Keratinocyte (primary cell): Measurements from ENCODE around the gene FANCD2.
"Not testable (repeated sequence)": the region's sequence is repeated elsewhere in the genome, so short reads cannot be mapped to it uniquely, and the experiment has no call there.

Experiments
- EZH2 ChIP-seq: IDR thresholded peaks from one replicate; pipeline ENCODE4 v1.6.1; 2012; ENCODE audit warnings: inconsistent platforms, mild to moderate bottlenecking, low read length, moderate library complexity
- TF ChIP-seq, protein P1 (sequence below), 3 experiments: IDR thresholded peaks in 1 of 3; conservative IDR thresholded peaks in 1 of 3; optimal IDR thresholded peaks in 1 of 3; 2 replicates in 2 of 3; 3 replicates in 1 of 3; pipeline versions ENCODE3 to v1.5.1; 2011; ENCODE audit warnings: low read length in 3 of 3, mild to moderate bottlenecking in 3 of 3, moderate library complexity in 2 of 3, control low read depth in 1 of 3, inconsistent platforms in 1 of 3; ENCODE audit not compliant: insufficient read depth in 2 of 3; ENCODE audit errors: extremely low read depth in 1 of 3

DNA sequence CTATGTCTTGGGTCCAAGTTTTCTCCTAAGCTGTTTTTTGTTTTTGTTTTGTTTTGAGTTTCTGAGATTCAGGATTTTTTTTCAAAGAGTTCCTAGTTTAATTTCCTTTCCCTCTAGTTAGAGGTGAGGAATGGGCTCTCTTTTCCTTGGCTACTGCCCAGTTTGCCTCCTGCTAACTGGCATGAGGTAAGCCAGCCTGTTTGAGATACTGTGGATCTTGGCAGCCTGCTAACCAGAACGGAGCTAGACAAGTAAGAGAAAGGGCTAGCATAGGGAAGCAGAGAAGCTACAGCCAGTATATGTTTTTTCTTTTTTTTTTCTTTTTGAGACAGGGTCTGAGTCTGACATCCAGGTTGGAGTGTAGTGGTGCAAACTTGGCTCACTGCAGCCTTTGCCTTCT is 64.5 kb downstream of the FANCD2 start:
- not testable (repeated sequence) for TF ChIP-seq EZH2
- TF ChIP-seq, protein P1, sequence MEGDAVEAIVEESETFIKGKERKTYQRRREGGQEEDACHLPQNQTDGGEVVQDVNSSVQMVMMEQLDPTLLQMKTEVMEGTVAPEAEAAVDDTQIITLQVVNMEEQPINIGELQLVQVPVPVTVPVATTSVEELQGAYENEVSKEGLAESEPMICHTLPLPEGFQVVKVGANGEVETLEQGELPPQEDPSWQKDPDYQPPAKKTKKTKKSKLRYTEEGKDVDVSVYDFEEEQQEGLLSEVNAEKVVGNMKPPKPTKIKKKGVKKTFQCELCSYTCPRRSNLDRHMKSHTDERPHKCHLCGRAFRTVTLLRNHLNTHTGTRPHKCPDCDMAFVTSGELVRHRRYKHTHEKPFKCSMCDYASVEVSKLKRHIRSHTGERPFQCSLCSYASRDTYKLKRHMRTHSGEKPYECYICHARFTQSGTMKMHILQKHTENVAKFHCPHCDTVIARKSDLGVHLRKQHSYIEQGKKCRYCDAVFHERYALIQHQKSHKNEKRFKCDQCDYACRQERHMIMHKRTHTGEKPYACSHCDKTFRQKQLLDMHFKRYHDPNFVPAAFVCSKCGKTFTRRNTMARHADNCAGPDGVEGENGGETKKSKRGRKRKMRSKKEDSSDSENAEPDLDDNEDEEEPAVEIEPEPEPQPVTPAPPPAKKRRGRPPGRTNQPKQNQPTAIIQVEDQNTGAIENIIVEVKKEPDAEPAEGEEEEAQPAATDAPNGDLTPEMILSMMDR (optimal IDR thresholded peaks at IDR 0.05 in 1 of 3, IDR thresholded peaks at IDR 0.05 in 1 of 3, conservative IDR thresholded peaks at IDR 0.05 in 1 of 3; ENCODE audit: extremely low read depth in 1 of 3, insufficient read depth in 2 of 3, low read length in 3 of 3): not testable (repeated sequence)
